MV-4-11 (cell line): ENCODE results near the gene EMILIN1.

Source experiments
- DNase-seq: peaks from one replicate; lab custom pipeline; 2025; lab: John Stamatoyannopoulos, UW

Gene EMILIN1

DNA sequence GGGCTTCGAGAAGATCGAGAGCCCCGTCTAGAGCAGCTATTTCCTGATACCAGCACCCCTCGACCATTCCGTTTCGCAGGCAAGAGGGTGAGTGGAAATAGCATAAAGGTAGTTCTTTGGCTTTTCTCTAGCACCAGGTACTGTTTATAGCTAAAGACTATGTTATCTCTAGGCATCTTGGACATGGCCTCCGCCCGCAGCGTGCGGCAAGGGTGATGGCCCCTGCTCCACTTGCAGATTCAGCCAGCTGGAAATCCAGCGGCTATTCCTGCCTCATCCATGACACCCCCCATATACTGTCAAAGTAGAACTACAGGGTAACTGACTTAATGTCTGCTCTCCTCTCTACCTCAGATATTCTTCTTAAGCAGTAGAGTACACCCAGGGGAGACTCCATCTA lies 23.7 kb upstream of the EMILIN1 start:
- no peak for DNase-seq

DNA sequence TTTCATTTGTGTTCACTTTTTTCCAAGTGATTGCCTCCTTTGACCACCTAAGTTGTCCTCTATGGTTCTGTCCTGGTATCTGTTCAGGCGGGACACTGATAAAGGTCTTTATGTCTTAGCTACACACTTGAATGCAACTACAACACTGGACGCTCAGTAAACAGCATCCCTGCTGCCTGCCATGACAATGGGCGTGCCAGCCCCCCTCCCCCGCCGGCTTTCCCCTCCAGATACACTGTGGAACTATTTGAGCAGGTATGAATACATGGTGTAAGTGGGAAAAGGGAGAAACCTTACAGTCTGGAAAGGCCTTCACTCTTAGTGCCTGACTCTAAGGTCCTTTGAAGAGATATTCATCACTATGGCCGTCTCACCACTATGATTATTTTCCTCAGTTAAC lies 21.2 kb upstream of the EMILIN1 start:
- DNase-seq = no peak

DNA sequence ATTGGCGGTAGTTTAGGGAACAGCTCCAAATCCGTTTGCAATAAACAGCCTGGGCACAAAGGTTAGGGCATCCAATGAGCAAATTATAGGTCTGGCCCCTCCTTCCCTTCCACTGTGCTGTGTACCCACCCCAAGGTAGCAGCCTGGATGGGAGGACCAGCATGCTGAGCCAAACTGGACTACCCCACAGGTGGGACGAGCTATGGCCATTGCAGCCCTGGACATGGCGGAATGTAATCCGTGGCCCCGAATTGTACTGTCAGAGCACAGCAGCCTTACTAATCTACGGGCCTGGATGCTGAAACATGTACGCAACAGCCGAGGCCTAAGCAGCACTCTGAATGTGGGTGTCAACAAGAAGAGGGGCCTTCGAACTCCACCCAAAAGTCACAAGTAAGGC lies 20.2 kb upstream of the EMILIN1 start:
- DNase-seq = no peak

DNA sequence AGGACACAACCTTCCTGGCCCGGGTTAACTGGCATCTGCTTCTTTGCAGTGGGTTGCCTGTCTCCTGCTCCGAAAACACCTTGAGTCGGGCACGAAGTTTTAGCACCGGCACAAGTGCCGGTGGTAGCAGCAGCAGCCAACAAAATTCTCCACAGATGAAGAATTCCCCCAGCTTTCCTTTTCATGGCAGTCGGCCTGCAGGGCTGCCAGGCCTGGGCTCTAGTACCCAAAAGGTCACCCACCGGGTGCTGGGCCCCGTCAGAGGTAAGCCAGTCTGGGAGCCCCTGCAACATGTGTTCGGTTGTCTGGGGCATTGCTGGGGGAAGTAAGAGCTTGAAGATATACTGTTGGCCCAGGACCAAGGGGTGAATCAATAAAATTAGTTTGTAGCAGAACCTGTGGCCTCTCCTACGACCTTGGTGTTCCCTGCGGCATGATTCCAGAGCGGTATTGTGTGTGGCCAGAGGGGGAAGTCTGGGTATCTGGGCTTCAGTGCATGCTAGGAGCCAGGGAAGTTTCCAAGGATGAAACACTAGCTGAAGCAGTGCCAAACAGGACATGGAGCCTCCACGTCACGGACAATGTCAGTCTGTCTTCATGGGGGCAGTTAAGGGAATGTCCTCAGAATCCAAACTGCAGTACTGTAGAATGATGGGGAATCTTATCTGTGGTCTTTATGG lies 19.1 kb upstream of the EMILIN1 start:
- DNase-seq = no peak

DNA sequence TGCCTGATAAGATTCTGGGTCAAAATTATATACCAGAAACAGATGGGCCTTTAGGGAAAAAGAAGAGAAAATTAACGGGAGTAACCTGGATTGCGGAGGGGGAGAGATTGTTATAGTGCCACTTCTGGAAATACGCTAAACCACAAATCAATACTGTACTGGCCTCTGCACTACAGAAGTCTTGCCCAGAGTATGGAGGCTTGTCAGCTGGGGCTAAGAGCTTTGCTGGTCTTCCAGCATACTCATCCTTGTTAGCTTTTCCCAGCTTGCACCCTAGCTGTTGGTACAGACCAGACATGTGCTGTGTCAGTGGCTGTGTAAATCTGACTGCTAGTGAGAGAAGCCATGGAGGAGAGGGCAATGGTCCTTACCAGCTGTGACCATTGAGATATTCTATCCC lies 18.1 kb upstream of the EMILIN1 start:
- no peak for DNase-seq

DNA sequence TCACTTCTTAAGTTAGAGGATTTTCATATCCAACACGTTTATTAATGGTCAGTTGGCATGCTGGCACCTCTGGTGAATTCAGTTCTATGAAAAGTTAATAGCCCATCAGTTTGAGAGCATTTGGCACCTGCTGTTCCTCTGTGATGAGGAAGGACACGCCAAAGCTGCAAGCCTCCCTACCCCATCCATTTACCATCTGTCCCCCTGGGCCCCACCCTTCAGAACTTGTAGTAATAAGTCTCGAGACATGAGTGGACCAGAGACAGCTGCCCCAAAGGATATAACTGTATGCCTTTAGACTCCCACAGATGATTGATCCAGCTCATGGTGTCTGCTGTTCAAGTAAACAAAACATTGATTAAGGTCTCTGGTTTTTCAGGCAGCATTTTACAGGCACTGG lies 13.3 kb upstream of the EMILIN1 start:
- DNase-seq = no peak

DNA sequence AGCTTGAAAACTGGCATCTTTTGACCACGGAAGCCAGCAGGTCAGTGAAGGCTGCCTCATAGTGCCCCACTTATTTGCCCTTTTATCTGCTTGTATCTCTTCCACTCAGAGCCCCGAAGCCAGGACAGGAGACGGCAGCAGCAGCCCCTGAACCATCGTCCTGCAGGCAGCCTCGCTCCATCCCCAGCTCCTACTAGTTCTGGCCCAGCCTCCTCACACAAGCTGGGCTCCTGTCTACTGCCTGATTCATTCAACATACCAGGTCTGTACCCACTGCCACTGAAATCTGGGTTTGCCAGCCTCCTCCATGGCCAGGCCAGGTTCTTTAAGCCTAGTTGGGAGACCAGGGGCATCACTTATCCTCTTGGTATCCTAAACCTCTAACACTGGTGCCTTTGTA lies 11.0 kb upstream of the EMILIN1 start:
- DNase-seq = no peak

DNA sequence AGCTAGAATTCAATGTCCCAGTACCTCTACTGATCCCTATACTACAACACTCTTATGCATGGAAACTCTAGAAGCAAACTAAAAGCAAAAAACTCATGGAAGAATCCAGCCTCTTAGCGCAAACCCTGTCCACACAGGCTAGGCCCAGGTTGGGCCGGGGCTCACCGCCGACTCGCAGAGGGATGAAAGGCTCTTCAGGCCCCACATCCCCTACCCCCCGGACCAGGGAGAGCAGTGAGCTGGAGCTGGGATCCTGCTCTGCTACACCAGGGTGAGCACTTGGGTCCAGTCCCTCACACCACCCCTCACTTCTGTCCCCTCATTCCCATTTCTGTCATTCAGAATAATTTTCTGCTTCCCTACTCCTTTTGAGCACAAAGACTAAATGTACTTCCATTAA lies 9.0 kb upstream of the EMILIN1 start:
- no peak for DNase-seq

DNA sequence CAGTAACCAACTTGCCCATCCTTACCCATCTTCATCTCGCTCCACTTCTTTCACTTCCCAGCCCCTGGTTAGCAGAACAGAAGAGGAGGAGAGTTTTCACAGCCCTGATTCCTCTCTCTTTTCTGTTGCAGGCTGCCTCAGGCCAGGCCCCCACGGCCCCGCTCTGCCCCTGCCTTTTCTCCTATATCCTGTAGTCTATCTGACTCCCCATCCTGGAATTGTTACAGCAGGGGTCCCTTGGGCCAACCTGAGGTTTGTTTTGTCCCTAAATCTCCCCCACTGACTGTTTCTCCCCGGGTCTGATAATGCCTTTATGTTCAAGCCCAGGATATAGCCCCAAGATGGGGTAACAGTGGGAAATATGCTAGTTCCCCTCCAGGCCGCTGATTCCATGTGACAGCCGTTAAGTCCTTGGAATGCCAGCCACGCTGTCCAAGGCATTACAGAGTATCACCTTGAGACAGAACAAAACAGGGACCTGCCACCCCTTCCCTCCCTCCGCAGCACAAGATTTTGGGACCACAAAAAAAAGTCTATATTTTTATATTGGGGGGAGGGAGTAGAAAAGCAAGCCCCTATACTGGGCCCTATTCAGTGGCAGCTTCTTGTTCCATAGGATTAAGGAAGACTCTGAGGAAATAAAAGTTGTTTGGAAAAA lies 8.3 kb upstream of the EMILIN1 start:
- no peak for DNase-seq

DNA sequence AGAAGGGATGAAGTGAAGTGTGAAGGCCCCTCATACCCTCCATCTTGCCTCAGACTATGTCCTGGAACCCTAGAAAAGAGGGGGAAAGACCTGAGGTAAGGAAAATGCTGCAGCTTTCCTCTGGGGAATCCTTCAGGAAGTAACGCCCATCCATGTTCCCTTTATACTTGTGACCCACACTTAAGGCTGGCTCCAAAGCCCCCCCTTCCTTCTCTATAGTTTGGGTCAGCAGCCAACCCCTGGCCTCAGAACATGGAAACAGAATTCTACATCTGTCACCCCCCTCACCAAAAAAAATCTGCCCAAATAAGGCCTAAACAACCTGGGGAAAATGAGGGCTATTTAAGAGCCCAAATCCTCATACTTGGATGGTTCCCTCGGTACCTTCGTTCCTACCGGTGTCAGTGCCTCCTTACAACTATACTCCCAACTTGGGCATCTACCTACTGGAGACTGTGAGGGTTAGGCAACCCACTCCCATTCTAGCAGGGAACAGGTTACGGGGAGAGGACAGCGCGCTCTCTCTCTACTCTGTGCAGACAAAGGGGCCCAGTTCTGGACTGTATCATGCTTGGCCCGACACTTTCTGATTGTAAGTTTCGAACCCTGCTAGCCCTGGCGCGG lies 7.7 kb upstream of the EMILIN1 start:
- no peak for DNase-seq

DNA sequence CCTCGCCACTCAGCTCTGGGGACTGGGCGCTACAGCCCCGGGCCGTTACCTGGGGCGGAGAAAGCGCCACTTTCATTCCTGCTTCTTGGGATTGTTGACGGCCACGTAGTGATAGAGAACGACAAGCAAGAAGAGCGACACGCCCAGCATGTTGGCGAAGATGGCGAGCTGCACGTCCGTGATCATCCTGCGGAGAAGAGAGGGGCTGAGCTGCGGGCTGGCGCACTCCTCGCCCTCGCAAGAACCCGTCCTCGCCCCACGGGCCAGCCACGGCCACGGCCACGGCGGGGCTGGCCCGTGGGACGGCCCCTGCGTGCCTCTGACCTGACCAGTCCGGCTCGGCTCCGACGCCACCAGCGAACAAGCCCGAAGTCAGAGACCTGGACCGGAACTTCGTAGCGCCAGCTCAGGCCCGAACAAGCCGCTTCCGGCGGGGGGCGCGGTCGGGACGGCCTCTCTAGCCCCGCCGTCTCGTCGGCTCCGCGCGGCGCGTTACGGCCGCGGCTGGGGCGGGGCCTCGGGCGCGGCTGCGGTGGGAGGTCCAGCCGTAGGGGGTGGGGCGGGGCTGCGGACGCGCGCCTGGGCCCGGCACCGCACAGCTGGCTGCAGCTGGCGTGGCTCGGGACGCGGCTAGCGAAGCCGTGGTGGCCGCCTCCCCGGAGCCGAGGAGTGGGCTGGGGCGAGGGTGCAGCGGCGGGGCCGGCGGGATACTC lies 7.0 kb upstream of the EMILIN1 start, which contains the start of gene OST4:
Gene OST4, minus strand, starts transcription at position 378 of the 713 bp plus-strand sequence.
- DNase-seq = peak; percentile 86

DNA sequence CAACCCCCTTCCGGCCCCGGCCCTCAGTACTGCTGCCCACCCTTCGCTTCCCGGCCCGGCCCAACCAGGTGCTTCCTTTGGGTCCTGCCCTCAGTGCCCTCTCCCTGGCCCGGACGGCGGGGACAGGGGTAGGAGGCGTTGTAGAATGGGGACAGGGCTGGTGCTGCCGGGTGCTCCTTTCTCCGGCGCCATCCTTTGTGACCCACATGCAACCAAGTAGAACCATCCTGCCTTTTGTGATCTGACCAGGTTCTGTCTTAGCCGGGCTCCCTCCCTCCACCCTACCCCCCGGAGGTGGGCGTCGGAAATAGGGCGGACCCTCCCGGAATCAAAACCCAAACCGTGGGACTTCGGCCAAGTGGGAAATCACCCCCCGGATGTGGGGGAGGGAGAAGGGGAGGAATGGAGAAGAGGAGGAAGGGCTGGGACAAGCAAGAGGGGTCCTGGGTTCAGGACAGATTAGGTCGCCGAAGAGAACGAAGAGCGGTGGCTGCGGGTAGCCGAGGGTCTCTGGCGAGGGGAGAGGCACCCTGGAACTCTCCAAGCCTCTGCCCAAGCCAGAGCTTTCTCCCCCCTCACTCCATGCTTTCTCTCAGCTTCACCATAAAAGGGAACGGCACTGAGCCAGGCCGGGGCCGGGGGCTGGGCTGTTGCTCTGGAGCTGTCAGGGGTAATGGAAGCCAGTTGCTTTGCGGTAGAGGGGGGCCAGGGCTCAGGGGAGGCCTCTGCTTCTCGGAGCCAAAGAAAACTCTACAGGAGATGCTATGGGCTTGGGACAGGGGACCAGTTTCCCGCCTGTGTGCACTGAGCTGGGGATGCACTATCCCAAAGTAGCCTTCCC lies 6.2 kb upstream of the EMILIN1 start:
- DNase-seq = no peak

DNA sequence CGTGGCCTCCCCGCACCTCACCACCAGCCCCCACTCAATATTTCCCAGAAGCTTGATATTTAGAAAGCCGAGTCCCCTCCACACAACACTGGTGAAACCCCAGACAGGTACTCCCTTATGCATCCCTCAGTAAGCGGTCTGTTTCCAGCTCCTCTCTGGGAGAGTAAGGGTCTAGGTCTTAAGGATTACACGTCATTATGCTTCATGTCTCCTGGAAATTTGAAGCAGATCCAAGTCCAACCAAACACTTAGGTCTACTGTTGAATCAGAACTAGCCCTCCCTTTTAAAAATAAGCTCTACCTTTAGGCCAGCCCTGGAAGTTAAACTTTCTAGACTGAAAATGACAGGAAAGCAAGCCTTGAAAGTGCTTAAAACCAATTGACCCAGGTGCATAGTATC lies 5.5 kb upstream of the EMILIN1 start:
- DNase-seq = no peak

DNA sequence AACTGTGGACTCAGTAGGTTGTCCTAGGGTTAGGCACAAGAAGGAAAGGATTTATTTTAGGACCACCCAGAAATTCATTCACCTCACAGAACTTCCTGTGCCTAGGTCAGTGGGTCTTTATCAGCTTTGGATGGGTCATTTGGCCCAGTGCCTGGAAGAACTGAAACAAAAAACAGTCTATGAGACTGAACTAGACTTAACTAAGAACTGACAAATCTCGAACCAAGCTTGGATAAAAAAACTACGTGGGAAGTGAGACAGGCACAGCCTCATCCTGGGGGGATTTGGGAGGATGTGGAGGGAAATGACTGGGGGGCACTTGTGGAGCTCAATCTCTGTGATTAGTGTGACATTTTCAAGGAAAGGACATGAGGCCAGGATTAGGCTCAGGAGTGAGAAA lies 4.6 kb upstream of the EMILIN1 start:
- peak; percentile 10 for DNase-seq

DNA sequence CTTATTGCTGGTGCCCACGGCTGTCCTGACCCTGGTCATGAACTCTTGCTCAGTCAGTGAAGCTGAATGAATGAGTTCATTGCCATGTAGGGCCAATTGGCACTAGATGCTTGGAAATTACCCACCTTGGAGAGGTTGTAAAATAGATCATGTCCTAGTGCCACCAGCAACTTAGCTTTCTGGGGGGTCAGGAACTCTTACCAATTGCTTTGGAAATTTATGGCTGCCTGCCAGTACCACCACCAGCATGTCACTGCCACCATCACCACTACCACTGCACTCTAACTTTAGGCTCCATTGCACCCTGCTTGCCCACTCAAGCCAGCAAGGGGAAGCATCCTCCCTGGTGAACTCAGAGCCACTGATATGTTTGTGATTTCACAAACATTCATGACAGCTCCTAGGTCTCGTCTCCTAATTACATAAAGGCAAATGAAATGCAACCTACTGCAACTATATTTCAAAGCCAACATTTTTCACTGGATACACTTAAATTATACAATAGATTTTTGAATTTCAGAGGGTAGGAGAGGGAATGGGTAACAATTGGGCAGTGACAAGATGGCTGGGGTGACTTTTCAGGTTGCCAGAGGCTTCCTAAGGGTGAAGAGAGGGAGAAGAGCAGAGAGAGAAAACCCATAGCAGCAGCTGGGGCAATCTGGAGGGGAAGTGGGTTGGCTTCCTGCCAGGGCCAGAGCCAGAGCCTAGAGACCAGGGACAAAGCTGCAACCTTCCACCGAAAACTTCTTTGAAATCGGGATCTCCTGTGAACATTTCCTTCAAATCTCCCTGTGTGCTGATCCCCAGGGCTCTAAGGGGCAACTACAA lies 3.5 kb upstream of the EMILIN1 start:
- DNase-seq = peak; percentile 77

DNA sequence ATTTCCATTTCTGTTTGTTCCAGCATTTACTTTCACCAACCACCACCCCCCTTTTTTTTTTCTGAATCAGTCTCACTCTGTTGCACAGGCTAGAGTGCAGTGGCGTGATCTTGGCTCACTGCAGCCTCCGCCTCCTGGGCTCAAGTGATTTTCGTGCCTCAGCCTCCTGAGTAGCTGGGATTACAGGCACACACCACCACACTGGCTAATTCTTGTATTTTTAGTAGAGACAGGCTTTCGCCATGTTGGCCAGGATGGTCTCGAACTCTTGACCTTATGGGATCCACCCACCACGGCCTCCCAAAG lies 2.9 kb upstream of the EMILIN1 start:
- DNase-seq = peak; percentile 46

DNA sequence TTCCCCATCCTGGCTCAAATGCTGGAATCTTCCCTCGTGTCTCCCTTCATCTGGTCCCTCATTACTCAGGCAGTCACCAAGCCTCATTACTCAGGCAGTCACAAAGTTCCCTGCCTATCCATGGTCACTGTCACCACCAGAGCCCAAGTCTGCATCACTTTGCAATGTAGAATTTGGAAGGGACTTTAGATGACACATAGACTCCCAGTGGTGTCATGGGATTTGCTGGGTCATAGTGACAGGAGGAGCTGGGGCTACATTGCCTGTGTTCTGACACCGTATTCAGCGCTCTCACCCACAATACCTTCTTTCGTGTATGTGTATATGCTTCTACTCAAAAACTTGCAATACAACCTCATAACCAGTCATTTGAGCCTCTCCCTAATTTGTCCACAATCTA lies 2.1 kb upstream of the EMILIN1 start:
- DNase-seq = no peak

DNA sequence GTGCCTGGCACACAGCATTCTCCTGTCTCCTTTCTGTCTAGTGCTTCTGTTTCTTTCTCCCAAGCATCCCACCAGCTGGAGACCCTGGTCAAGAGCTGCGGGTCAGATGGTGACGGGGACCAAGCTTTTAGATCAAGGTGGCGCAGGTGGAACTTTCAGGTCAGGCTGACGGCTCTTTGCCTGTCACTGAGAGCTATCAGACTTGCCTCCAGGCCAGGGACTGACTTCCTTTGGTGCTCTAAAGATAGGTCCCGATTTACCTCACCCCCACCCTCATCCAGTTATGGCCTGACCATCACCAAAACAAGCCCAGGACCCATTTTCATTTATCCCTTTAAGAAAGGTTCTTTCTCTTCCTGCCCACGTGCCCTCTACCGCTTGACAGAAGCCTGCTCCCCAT lies 1.2 kb upstream of the EMILIN1 start:
- no peak for DNase-seq

DNA sequence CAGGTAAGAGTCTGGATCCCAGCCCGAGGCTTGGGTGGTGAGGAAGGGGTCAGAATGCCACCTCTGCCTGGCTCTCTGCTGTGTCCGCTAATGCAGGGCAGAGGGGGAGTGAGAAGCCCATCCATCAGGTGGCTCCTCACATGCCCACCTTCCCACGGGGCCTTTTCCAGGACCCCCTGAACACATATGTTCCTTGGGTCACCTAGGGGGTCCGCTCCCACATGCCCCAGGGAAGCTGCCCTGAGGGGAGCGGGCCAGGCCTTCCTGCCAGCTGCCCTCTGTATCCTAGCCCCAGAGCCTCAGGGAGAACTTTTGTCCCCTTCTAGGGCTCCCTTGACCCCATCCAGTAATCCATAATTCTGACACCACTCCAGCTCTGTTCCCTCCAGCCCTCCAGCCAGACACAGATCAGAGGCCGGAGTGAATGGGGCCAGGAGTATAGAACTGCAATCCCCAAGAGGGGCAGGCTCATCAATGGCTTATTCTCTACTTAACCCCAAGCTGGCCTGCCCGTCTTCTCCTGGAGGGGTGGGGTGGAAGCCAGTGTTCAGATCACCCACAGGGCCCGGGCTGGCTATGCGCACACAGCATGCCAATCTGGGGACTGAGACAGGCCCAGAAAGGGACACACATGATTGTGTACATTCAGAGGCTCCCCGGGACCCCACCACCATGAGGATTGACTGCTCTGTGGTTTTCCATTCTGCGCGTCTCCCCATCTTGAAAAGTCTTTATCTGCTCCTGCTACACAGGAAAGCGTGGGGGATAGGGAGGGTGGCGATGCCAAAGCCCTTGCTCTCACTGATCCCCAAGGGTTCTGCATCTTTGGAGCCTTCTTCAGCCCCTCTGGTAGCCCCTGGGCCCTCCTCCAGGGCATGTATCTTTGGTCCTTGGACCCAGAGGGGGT lies 1.1 kb downstream of the EMILIN1 start:
- DNase-seq = no peak

DNA sequence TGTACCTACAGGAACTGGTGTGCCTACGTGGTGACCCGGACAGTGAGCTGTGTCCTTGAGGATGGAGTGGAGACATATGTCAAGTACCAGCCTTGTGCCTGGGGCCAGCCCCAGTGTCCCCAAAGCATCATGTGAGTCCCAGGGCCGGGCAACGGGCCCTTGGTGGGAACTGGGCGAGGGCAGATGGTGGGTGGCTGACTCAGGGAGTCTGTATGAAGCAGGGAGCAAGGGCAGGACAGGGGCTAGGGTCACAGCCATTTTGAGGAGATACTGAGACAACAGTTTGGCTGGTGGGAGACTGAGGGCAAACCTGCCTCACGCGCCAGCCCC lies 1.7 kb downstream of the EMILIN1 start:
- DNase-seq = no peak

DNA sequence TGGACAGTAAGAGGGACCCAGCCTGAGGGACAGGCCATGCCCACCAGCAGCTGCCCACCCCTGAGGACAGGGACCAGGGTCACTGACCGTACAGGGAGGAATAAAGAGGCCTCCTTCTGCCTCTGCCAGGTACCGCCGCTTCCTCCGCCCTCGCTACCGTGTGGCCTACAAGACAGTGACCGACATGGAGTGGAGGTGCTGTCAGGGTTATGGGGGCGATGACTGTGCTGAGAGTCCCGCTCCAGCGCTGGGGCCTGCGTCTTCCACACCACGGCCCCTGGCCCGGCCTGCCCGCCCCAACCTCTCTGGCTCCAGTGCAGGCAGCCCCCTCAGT lies 2.2 kb downstream of the EMILIN1 start:
- no peak for DNase-seq
